GM12801 (cell line): Measurements from ENCODE around the gene STK32A.

Experiments
- TF ChIP-seq, protein P1 (sequence below): IDR thresholded peaks from one replicate; pipeline ENCODE4 v1.5.1; 2011; ENCODE audit warnings: control low read depth; ENCODE audit not compliant: insufficient read length; ENCODE audit errors: extremely low read depth

STK32A gene

DNA sequence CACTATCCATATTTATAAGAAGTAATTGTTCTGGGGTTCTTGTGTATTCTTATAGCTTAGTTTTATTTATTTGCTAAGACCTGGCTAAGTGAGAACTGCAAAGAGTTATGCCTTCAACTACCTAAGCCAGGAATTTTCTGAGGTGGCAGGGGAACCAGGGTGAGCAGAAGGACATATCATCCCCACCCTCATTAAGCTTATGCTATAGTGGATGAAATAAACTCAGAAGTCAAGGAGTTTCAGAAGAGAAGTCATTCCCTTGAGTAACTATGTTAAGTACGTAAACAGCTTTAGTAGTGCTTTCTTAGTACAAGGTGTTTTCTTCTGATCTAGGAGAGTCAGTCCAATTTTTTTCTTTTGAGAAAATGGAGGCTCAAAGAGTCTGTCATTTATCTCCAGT, 41.7 kb downstream of the STK32A start:
- TF ChIP-seq, protein P1, sequence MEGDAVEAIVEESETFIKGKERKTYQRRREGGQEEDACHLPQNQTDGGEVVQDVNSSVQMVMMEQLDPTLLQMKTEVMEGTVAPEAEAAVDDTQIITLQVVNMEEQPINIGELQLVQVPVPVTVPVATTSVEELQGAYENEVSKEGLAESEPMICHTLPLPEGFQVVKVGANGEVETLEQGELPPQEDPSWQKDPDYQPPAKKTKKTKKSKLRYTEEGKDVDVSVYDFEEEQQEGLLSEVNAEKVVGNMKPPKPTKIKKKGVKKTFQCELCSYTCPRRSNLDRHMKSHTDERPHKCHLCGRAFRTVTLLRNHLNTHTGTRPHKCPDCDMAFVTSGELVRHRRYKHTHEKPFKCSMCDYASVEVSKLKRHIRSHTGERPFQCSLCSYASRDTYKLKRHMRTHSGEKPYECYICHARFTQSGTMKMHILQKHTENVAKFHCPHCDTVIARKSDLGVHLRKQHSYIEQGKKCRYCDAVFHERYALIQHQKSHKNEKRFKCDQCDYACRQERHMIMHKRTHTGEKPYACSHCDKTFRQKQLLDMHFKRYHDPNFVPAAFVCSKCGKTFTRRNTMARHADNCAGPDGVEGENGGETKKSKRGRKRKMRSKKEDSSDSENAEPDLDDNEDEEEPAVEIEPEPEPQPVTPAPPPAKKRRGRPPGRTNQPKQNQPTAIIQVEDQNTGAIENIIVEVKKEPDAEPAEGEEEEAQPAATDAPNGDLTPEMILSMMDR, result no peak

DNA sequence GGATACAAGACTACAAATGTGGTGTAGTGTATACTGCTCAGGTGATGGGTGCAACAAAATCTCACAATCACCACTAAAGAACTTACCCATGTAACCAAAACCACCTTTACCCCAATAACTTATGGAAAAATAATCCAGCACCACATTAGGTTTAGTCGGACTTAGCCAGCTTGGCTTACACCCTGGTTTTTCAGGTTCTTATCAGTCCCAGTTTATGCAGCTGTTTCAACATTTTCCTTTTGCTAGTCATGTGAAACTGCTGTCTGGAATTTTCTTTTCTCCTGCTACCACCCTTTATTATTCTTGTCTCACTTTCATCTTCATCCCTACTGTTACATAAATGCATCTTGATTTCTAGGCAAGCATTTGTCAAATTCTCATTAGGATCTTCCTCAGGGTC, 51.5 kb downstream of the STK32A start:
- TF ChIP-seq, protein P1, result no peak

DNA sequence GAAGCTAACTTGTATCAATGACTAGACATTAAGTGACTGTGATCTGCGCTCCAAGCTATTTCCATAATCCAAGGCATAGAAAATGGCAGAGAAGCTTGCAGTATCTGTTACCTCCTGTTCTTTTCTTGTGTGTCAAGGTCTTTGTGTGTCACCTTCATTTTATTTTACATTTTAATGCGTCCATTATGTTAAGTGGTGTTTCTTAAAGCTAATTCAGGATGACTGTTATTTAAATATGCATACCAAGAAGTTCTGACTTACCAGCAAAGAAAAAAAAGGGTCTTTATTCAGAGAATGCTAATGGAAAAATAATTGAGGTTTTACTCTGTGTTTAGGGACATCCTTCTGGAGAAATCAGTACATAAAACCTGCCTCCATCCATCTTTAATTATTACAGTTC, 52.3 kb downstream of the STK32A start:
- TF ChIP-seq, protein P1, result no peak

DNA sequence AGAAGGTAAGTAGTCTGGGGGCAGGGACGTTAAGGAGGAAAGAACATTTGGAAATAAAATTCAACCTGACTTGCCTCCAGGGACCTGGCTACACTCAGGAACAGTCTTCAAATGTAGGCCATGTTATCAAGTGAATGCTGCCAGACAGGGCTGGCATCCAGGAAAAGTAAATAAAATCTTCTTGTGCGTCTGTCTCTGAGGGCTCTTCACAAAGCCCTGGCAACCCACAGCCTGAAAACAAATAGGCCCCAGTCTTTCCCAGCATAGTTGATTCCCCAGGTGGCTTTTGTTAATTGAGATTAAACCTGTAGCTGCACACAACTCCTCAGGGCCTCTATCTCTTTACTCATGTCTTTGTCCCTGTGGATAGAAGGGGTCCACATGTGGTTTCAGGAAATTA, 55.4 kb downstream of the STK32A start:
- TF ChIP-seq, protein P1, result no peak

DNA sequence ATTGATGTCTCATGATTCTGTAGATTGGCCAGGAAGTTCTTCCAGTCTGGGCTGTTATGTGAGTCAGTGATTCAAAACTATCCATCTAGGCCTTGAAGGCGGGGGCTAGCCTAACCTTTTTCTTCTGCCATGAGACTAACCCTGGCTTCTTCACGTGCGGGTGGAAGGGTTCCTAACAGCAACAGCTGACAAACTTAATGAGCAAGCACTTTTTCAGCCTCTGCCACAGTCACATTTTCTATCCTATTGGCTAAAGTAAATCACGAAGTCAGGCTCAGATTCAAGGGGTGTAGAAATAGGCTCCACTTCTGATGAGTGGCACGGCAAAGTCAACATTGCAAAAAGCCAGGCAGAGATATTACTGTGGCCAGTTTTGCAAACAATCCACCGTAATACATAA, 68.4 kb downstream of the STK32A start:
- TF ChIP-seq, protein P1, result no peak

DNA sequence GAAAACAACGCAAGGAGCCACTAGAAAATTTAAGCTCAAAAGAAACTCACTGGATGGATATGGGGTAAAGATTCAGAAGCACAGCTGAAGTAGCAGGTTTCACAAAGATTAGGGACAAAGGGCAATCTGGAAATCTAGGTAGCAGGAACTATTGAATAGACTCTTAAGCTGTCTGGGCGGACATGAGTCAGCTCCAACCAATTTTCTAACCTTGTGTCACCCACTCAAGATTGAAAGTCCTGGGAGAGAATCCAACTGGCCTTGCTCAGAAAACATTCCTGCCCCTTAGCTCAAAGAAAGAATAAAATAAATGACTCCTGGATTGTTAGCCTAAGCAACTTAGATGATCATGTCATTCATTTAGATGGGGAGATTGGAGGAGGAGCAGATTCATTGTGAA, 69.2 kb downstream of the STK32A start:
- TF ChIP-seq, protein P1, result no peak

DNA sequence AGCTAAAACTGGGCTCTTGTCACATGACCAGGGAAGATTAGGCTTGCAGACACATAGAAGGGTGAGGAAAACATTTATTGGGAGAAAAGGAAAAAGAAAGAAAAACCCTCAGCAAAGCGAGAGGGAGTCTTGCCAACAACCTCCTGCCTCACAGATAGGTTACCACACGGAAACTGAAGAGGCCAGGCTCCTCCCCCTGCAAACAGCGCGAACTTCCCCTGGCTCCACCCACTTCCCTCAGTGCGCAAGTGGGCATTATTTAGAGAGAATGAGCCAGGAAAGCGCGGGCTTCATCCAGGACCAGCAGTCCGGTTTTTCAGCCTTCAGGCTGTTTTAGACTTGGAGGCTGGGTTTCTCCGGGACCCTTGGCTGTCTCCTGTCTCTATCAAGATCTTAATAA, 70.3 kb downstream of the STK32A start:
- TF ChIP-seq, protein P1, result no peak

DNA sequence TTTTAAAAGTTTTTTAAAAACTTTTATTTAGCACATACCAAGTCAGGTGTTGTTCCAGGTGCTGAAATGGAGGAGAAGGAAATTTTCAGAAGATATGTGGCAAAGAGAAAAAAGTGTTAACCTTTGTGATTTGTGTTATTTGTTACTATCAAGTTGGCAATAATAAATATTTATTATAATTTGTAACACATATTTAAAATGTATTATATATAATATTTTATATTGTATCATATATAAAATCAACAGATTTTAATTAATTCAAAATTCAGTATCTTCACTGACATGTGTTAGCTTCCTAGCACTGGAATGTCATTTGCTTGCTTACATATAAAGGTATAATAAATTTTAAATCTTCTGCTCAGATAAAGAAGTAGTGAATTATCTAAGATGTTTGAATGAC, 71.5 kb downstream of the STK32A start:
- TF ChIP-seq, protein P1, result no peak
